GM21723 (cell line): ENCODE data around the gene SP4.

Experiments used
- ATAC-seq: cut with Tn5 transposase; IDR thresholded peaks from one replicate; pipeline ENCODE4 v1.9.1; 2021; ENCODE audit warnings: mild to moderate bottlenecking, moderate library complexity; ENCODE audit not compliant: unreplicated experiment

Gene SP4

GRCh38 chr7:21427871-21428658 is at the start of gene SP4:
Gene SP4, plus strand, starts transcription at chr7:21428083. Its CDS starts 169 bp downstream, at chr7:21428252.
- ATAC-seq: peak; percentile 73

GRCh38 chr7:21383227-21384220 is 44.4 kb upstream of the SP4 start:
- ATAC-seq: peak; percentile 92

GRCh38 chr7:21393937-21394336 is 33.9 kb upstream of the SP4 start:
- no peak for ATAC-seq

GRCh38 chr7:21401944-21402343 is 25.9 kb upstream of the SP4 start:
- ATAC-seq: no peak

GRCh38 chr7:21407796-21408480 is 19.9 kb upstream of the SP4 start:
- no peak for ATAC-seq

- no peak for ATAC-seq
These were observed 19.4 kb upstream of the SP4 start for GRCh38 chr7:21408481-21408820.

GRCh38 chr7:21412410-21412851 is 15.5 kb upstream of the SP4 start:
- peak; percentile 84 for ATAC-seq

- ATAC-seq: no peak
These were observed 14.9 kb upstream of the SP4 start for GRCh38 chr7:21412957-21413356.

GRCh38 chr7:21413502-21413901 is 14.4 kb upstream of the SP4 start:
- ATAC-seq: no peak

GRCh38 chr7:21414795-21415393 is 13.0 kb upstream of the SP4 start:
- ATAC-seq: no peak

- no peak for ATAC-seq
These were observed 10.2 kb upstream of the SP4 start for GRCh38 chr7:21417647-21418046.

- ATAC-seq: no peak
These were observed 5.1 kb upstream of the SP4 start for GRCh38 chr7:21422751-21423150.

GRCh38 chr7:21425290-21425689 is 2.6 kb upstream of the SP4 start:
- no peak for ATAC-seq

- no peak for ATAC-seq
These were observed 1.3 kb upstream of the SP4 start for GRCh38 chr7:21426286-21427181.

- ATAC-seq: peak; percentile 81
These were observed 557 bp upstream of the SP4 start for GRCh38 chr7:21427182-21427870.

- no peak for ATAC-seq
These were observed 717 bp downstream of the SP4 start for GRCh38 chr7:21428659-21428941.

- ATAC-seq: no peak
These were observed 1.1 kb downstream of the SP4 start for GRCh38 chr7:21429021-21429420.

- no peak for ATAC-seq
These were observed 2.1 kb downstream of the SP4 start for GRCh38 chr7:21429786-21430574.

GRCh38 chr7:21430575-21430954 is 2.7 kb downstream of the SP4 start:
- ATAC-seq: no peak
